Hematopoietic multipotent progenitor cell treated with erythropoietin and hydrocortisone succinate and interleukin-3 and kit ligand, for 17 days (in vitro differentiated cells): ENCODE results near the gene GCA.

Experiments used
- DNase-seq: peaks from one replicate; pipeline ENCODE4 v3.0.0-alpha.2; 2015; ENCODE audit warnings: low spot score

Gene GCA

GRCh38 chr2:162343824-162344616, at the start of gene GCA:
Gene GCA (plus strand): TSS chr2:162344132. CDS start chr2:162344249, 117 bp downstream.
- peak; percentile 91 for DNase-seq

- DNase-seq, result no peak
Measured at GRCh38 chr2:162295009-162295408, 48.9 kb upstream of the GCA start.

- DNase-seq, result peak; percentile 73
Measured at GRCh38 chr2:162297925-162298552, 45.9 kb upstream of the GCA start.

- DNase-seq, result no peak
Measured at GRCh38 chr2:162298669-162299335, 45.1 kb upstream of the GCA start.

- no peak for DNase-seq
Measured at GRCh38 chr2:162300266-162300665, 43.7 kb upstream of the GCA start.

- DNase-seq, result peak; percentile 74
Measured at GRCh38 chr2:162301151-162301804, 42.7 kb upstream of the GCA start.

GRCh38 chr2:162301877-162302276, 42.1 kb upstream of the GCA start:
- no peak for DNase-seq

- no peak for DNase-seq
Measured at GRCh38 chr2:162305901-162306300, 38.0 kb upstream of the GCA start.

GRCh38 chr2:162308747-162309503, 35.0 kb upstream of the GCA start:
- no peak for DNase-seq

- DNase-seq, result no peak
Measured at GRCh38 chr2:162312853-162313252, 31.1 kb upstream of the GCA start.

GRCh38 chr2:162315938-162316337, 28.0 kb upstream of the GCA start:
- DNase-seq, result no peak

GRCh38 chr2:162316590-162316989, 27.3 kb upstream of the GCA start:
- no peak for DNase-seq

GRCh38 chr2:162317058-162317742, 26.7 kb upstream of the GCA start:
- DNase-seq, result no peak

GRCh38 chr2:162317861-162318327, 26.0 kb upstream of the GCA start:
- peak; percentile 56 for DNase-seq

GRCh38 chr2:162318328-162319180, 25.4 kb upstream of the GCA start, which contains the start of gene IFIH1:
Gene IFIH1 (minus strand): TSS chr2:162318684. CDS start chr2:162318307, 377 bp downstream.
- peak; percentile 84 for DNase-seq

- DNase-seq, result no peak
Measured at GRCh38 chr2:162320864-162321517, 22.9 kb upstream of the GCA start.

- no peak for DNase-seq
Measured at GRCh38 chr2:162324953-162325352, 19.0 kb upstream of the GCA start.

GRCh38 chr2:162327134-162327769, 16.7 kb upstream of the GCA start:
- peak; percentile 48 for DNase-seq

- no peak for DNase-seq
Measured at GRCh38 chr2:162327806-162328205, 16.1 kb upstream of the GCA start.
